ENCODE data around the gene C1orf21. TPM values are rescaled to one million over a fixed set of nuclear protein-coding genes. Genes with fewer than 3 reads are reported as not detected.

Gene C1orf21
- polyA plus RNA-seq, 1 of the 3 experiments (the other 2 are of a cell fraction): 4.8 TPM

- no peak for TF ChIP-seq SIN3A (IDR thresholded peaks at IDR 0.05; ENCODE audit: borderline replicate concordance, low read depth, low read length)
- TF ChIP-seq ELF1 (IDR thresholded peaks at IDR 0.05): no peak
- no peak for TF ChIP-seq RCOR1 (IDR thresholded peaks at IDR 0.05; ENCODE audit: low read length)
Observed at GRCh38 chr1:184595596-184595995, 208.8 kb downstream of the C1orf21 start (continued).

DNA sequence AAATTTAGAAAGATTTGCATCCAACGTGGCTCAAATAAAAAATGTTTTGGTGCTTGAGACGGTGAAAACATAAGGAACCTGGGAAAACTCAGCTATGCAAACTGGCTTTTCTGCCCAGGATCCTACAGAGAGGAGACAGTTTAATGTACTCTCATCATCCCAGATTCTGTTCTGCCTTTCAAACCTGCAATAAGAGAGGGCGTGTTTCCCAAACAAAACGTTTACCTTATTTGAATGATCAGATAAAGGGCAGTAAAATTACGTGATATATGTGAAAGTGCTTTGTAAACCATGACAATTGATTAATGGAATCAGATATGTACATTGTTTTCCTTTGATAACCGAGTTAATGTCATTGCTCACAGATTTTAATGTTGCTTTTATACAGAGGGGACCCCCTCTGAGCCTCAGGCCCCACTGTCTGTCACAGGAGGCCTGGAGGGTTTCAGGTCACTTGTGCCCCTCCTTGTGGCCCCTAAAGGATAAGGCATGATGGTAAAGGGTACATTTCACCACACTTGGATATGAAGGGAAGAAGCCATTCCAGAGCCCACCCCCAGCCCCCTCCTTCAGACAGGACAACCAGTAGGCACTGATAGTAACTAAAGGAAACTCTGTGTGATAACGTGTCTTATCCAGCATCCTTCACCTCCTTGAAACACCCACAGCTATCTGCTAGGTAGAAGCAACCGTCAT is 210.3 kb downstream of the C1orf21 start:
- Histone ChIP-seq H2AFZ (ENCODE audit: low read depth) (no peak overlapping the region), H3K27ac (ENCODE audit: low read depth in 2 of 2, low read length in 1 of 2) (peak overlapping the region; percentile 18 to 30; a peak in 1 of 4 replicates), H3K9me2 (no peaks in the 10 kb centered on the region), H4K20me1 (ENCODE audit: insufficient read depth) (no peaks in the 10 kb centered on the region), H3K79me2 (ENCODE audit: insufficient read depth) (no peaks in the 10 kb centered on the region), H3K36me3 (replicated peaks in 1 of 2; ENCODE audit: control insufficient read depth in 1 of 2, insufficient read depth in 2 of 2, low read length in 1 of 2) (no peaks in the 10 kb centered on the region), H3K9me3 (no peaks in the 10 kb centered on the region), H3K4me3 (ENCODE audit: low read depth in 2 of 2, low read length in 1 of 2) (no peak overlapping the region), H3K9ac (no peak overlapping the region), H3K27me3 (ENCODE audit: insufficient read depth) (no peaks in the 10 kb centered on the region), H3F3A (replicated peaks; ENCODE audit: insufficient read depth) (no peaks in the 10 kb centered on the region), H3K4me1 (ENCODE audit: control insufficient read depth in 1 of 2, insufficient read depth in 2 of 2, low read depth in 1 of 2, low read length in 1 of 2) (peaks cover 11 to 30% of the 10 kb centered on the region in 2 experiments; a peak in 3 of 4 replicates), H3K4me2 (0 out of 2 replicates have a peak overlapping the region, but pooled peaks have one; percentile 9)
- ChIA-PET POLR2A (no interaction called here), CTCF (interaction anchor here (1.0 to 1.1 kb wide), 2 partner anchors 10 to 397 kb away, joined by 3 read pairs; no protein-coding TSS in a partner anchor)
- DNase-seq: peak; percentile 41
- no peak for TF ChIP-seq FOXJ3 (CRISPR knock-in tag; IDR thresholded peaks at IDR 0.05)
- peak; percentile 29 for TF ChIP-seq CTCF (IDR thresholded peaks at IDR 0.05)
- 78% methylated on average over 8 of the region's 8 CpGs for WGBS (ENCODE audit: low lambda C conversion rate)

GRCh38 chr1:184597650-184598357 is 211.0 kb downstream of the C1orf21 start:
- H3K79me2 ChIP-seq (ENCODE audit: insufficient read depth): no peaks in the 10 kb centered on the region
- H3K9me3 ChIP-seq: no peaks in the 10 kb centered on the region
- no peak overlapping the region for H3K4me3 ChIP-seq (ENCODE audit: low read depth in 2 of 2, low read length in 1 of 2)
- H3K27me3 ChIP-seq (ENCODE audit: insufficient read depth): no peaks in the 10 kb centered on the region
- peaks cover 11 to 26% of the 10 kb centered on the region in 2 experiments; a peak in 3 of 4 replicates for H3K4me1 ChIP-seq (ENCODE audit: control insufficient read depth in 1 of 2, insufficient read depth in 2 of 2, low read depth in 1 of 2, low read length in 1 of 2)
- ChIA-PET CTCF (interaction anchor here (1.0 to 1.1 kb wide), 2 partner anchors 9 to 397 kb away, joined by 3 read pairs; no protein-coding TSS in a partner anchor), POLR2A (no interaction called here)
- peak; percentile 12 for DNase-seq
- peak overlapping the region; percentile 18 to 39; a peak in 2 of 4 replicates for H3K27ac ChIP-seq (ENCODE audit: low read depth in 2 of 2, low read length in 1 of 2)
- H4K20me1 ChIP-seq (ENCODE audit: insufficient read depth): no peaks in the 10 kb centered on the region
- no peaks in the 10 kb centered on the region for H3K9me2 ChIP-seq
- H2AFZ ChIP-seq (ENCODE audit: low read depth): no peak overlapping the region
- peak overlapping the region; percentile 9; the same call in 1 of the 2 replicates for H3K4me2 ChIP-seq
- TF ChIP-seq MEF2A (IDR thresholded peaks at IDR 0.05; ENCODE audit: borderline replicate concordance, low read depth) (peak; percentile 67; the same call in 1 of the 2 replicates), MXI1 (IDR thresholded peaks at IDR 0.05; ENCODE audit: low read depth, low read length) (peak; percentile 30; the same call in 1 of the 2 replicates), RCOR1 (IDR thresholded peaks at IDR 0.05; ENCODE audit: low read length) (no peak), SMC3 (IDR thresholded peaks at IDR 0.05; ENCODE audit: low read depth, low read length) (no peak), TCF12 (IDR thresholded peaks at IDR 0.05) (no peak), FOSL2 (IDR thresholded peaks at IDR 0.05; ENCODE audit: borderline replicate concordance, low read depth) (no peak), GATA2 (CRISPR knock-in tag; IDR thresholded peaks at IDR 0.05) (0 out of 2 replicates have a peak, but pooled peaks have one; percentile 41)
- no peaks in the 10 kb centered on the region for H3K36me3 ChIP-seq (replicated peaks in 1 of 2; ENCODE audit: control insufficient read depth in 1 of 2, insufficient read depth in 2 of 2, low read length in 1 of 2)
- H3K9ac ChIP-seq: no peak overlapping the region
- 34% methylated on average over 4 of the region's 4 CpGs for WGBS (ENCODE audit: low lambda C conversion rate)
- no peaks in the 10 kb centered on the region for H3F3A ChIP-seq (replicated peaks; ENCODE audit: insufficient read depth)

Data from SK-N-SH (cell line).